Neutrophil (primary cell): Measurements from ENCODE around the gene DUSP2.

ENCODE experiments used
- H3K27ac ChIP-seq: fragments of 200-600 bp; sonication (generic); 2 replicates; pipeline ENCODE4 v1.5.1; 2016; ENCODE audit warnings: mild to moderate bottlenecking, moderate library complexity
- H3K27me3 ChIP-seq: fragments of 200-600 bp; sonication (generic); 2 replicates; pipeline ENCODE4 v1.6.0; 2016; ENCODE audit warnings: mild to moderate bottlenecking
- H3K36me3 ChIP-seq: fragments of 200-600 bp; sonication (generic); 2 replicates; pipeline ENCODE4 v1.5.1; 2017
- H3K4me1 ChIP-seq, 2 experiments: fragments of 200-600 bp in 1 of 2; sonication (generic) in 1 of 2; 1 replicate in 1 of 2; 2 replicates in 1 of 2; pipeline versions ENCODE4 v1.5.1 to v1.6.1; 2013 to 2016; ENCODE audit warnings: low read depth in 1 of 2, low read length in 1 of 2, mild to moderate bottlenecking in 1 of 2, moderate library complexity in 1 of 2; ENCODE audit not compliant: control insufficient read depth in 1 of 2, insufficient read depth in 1 of 2
- H3K4me3 ChIP-seq, 2 experiments: fragments of 200-600 bp in 1 of 2; sonication (generic) in 1 of 2; 1 replicate in 1 of 2; 2 replicates in 1 of 2; pipeline ENCODE4 v1.5.1; 2013 to 2016; ENCODE audit warnings: low read depth in 1 of 2, low read length in 1 of 2, mild to moderate bottlenecking in 1 of 2, moderate library complexity in 1 of 2
- H3K9me3 ChIP-seq: fragments of 200-600 bp; sonication (generic); 2 replicates; pipeline ENCODE4 v1.5.1; 2016
- TF ChIP-seq, protein P1 (sequence below): fragments of 200-600 bp; sonication (generic); IDR thresholded peaks from 2 replicates; pipeline ENCODE4 v1.5.1; 2016; ENCODE audit warnings: antibody characterized with exemption

The DUSP2 gene

GRCh38 chr2:96110621-96111256 lies 34.5 kb downstream of the DUSP2 start:
- peaks cover 1% of the 10 kb centered on the region for H3K9me3 ChIP-seq
- H3K4me1 ChIP-seq: peaks cover 0 to 1% of the 10 kb centered on the region in 2 experiments
- TF ChIP-seq, protein P1, sequence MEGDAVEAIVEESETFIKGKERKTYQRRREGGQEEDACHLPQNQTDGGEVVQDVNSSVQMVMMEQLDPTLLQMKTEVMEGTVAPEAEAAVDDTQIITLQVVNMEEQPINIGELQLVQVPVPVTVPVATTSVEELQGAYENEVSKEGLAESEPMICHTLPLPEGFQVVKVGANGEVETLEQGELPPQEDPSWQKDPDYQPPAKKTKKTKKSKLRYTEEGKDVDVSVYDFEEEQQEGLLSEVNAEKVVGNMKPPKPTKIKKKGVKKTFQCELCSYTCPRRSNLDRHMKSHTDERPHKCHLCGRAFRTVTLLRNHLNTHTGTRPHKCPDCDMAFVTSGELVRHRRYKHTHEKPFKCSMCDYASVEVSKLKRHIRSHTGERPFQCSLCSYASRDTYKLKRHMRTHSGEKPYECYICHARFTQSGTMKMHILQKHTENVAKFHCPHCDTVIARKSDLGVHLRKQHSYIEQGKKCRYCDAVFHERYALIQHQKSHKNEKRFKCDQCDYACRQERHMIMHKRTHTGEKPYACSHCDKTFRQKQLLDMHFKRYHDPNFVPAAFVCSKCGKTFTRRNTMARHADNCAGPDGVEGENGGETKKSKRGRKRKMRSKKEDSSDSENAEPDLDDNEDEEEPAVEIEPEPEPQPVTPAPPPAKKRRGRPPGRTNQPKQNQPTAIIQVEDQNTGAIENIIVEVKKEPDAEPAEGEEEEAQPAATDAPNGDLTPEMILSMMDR: no peak
- no peak overlapping the region for H3K27ac ChIP-seq
- H3K4me3 ChIP-seq: no peak overlapping the region
- no peaks in the 10 kb centered on the region for H3K36me3 ChIP-seq
- H3K27me3 ChIP-seq: peaks cover 44% of the 10 kb centered on the region

GRCh38 chr2:96109931-96110511 lies 35.2 kb downstream of the DUSP2 start:
- H3K4me3 ChIP-seq: no peak overlapping the region
- TF ChIP-seq, protein P1: no peak
- H3K4me1 ChIP-seq: no peaks in the 10 kb centered on the region
- H3K36me3 ChIP-seq: no peaks in the 10 kb centered on the region
- peaks cover 37% of the 10 kb centered on the region for H3K27me3 ChIP-seq
- peaks cover 8% of the 10 kb centered on the region for H3K9me3 ChIP-seq
- H3K27ac ChIP-seq: no peak overlapping the region

GRCh38 chr2:96109361-96109680 lies 35.9 kb downstream of the DUSP2 start:
- no peaks in the 10 kb centered on the region for H3K36me3 ChIP-seq
- H3K9me3 ChIP-seq: peaks cover 11% of the 10 kb centered on the region
- H3K4me1 ChIP-seq: no peaks in the 10 kb centered on the region
- no peak overlapping the region for H3K4me3 ChIP-seq
- TF ChIP-seq, protein P1: no peak
- H3K27ac ChIP-seq: no peak overlapping the region
- H3K27me3 ChIP-seq: peaks cover 30% of the 10 kb centered on the region

GRCh38 chr2:96108541-96109360 lies 36.5 kb downstream of the DUSP2 start:
- Histone ChIP-seq H3K27ac (no peak overlapping the region), H3K4me1 (no peaks in the 10 kb centered on the region), H3K27me3 (peaks cover 25% of the 10 kb centered on the region), H3K4me3 (no peak overlapping the region), H3K36me3 (no peaks in the 10 kb centered on the region), H3K9me3 (peaks cover 11% of the 10 kb centered on the region)
- TF ChIP-seq, protein P1: no peak

GRCh38 chr2:96108151-96108540 lies 37.1 kb downstream of the DUSP2 start:
- H3K27ac ChIP-seq: no peak overlapping the region
- H3K4me1 ChIP-seq: no peaks in the 10 kb centered on the region
- TF ChIP-seq, protein P1: no peak
- H3K4me3 ChIP-seq: no peak overlapping the region
- peaks cover 19% of the 10 kb centered on the region for H3K27me3 ChIP-seq
- no peaks in the 10 kb centered on the region for H3K36me3 ChIP-seq
- peaks cover 11% of the 10 kb centered on the region for H3K9me3 ChIP-seq
